ENCODE measurements around the gene XAB2.

- TF ChIP-seq, protein P1, sequence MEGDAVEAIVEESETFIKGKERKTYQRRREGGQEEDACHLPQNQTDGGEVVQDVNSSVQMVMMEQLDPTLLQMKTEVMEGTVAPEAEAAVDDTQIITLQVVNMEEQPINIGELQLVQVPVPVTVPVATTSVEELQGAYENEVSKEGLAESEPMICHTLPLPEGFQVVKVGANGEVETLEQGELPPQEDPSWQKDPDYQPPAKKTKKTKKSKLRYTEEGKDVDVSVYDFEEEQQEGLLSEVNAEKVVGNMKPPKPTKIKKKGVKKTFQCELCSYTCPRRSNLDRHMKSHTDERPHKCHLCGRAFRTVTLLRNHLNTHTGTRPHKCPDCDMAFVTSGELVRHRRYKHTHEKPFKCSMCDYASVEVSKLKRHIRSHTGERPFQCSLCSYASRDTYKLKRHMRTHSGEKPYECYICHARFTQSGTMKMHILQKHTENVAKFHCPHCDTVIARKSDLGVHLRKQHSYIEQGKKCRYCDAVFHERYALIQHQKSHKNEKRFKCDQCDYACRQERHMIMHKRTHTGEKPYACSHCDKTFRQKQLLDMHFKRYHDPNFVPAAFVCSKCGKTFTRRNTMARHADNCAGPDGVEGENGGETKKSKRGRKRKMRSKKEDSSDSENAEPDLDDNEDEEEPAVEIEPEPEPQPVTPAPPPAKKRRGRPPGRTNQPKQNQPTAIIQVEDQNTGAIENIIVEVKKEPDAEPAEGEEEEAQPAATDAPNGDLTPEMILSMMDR (IDR thresholded peaks at IDR 0.05; ENCODE audit: low read length) = no peak
- no peak for TF ChIP-seq EZH2 (IDR thresholded peaks at IDR 0.05; ENCODE audit: borderline replicate concordance, low read length)
These were observed 45.0 kb upstream of the XAB2 start for GRCh38 chr19:7674010-7675005.
